HG02588 (cell line): ENCODE results near the gene TM7SF2.

Experiments
- ATAC-seq: cut with Tn5 transposase; IDR thresholded peaks from one replicate; pipeline ENCODE4 v1.9.1; 2021; ENCODE audit warnings: mild to moderate bottlenecking, moderate library complexity; ENCODE audit not compliant: unreplicated experiment

The TM7SF2 gene

DNA sequence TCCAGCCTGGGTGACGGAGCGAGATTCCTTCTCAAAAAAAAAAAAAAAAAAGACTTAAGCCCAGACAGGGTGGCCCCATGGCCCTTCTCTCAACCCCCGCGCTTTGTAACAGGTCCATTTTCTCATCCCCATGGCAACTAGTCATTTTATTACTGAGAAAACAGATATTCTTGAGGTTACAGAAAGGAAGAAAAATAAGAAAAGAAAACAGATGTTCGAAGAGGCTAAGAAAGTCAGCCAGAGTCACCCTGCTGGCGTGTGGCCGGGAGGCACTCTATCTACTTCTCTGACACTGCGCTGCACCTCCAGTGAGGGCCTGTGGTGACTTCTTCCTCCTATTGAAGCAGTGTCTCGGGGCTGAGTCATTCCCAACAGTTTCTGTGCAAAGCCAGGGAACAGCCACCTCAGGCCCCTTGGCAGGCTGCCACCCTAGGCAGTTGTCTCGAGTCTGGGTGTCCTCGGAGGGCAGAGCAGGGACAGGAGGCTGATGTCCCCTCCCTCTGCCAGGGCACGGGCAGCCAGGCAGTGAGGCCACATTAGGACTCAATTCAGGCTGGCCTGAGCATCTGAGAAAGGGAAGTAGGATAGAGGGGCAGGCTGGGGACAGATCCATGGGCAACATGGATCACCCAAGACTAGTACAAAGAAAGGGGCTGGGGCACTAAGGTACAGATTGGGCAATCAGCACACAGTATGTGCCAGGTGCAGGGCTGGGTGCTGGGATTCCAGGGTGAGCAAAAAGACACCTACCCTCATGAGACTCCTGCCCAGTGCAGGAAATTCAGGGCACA, 39.0 kb downstream of the TM7SF2 start:
- ATAC-seq, result no peak

DNA sequence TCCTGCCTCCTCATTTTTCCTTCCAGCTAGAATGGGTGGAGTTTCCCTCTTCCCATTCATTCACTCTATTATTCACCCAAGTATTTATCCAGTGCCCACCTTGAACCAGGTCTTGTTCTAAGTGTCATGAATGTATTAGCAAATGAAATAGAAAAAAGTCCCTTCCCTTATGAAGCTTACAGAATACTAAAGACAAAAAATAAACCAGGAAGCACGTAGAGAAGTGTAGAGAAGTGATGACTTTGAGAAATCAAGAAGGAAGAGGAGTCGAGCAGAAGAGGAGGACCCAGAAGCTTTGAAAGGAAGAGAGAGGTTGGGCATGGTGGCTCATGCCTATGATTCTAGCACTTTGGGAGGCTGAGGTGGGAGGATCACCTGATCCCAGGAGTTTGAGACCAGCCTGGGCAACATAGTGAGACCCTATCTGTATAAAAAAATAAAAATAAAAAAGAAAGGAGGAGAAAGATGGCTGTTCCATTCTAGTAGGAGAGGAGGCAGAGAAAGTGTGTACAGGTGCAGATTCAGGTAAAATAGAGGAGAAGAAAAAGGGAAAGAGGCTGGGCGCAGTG, 39.7 kb downstream of the TM7SF2 start:
- ATAC-seq, result no peak

GRCh38 chr11:65152122-65152521, 40.5 kb downstream of the TM7SF2 start:
- ATAC-seq, result no peak

DNA sequence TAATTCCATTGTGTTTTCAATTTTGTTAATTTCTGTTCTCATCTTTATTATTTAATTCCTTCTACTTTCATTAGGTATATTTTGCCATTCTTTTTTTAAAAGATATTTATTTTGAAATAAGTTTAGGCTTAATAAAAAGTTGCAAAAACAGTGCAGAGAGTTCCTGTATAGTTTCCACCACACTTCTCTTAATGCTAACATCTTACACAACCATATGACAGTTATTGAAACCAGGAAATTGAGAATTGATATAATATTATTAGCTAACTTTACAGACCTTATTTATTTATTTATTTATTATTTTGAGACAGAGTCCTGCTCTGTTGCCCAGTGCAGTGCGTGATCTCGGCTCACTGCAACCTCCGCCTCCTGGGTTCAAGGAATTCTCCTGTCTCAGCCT, 44.6 kb downstream of the TM7SF2 start:
- no peak for ATAC-seq

GRCh38 chr11:65156926-65157325, 45.3 kb downstream of the TM7SF2 start:
- no peak for ATAC-seq

DNA sequence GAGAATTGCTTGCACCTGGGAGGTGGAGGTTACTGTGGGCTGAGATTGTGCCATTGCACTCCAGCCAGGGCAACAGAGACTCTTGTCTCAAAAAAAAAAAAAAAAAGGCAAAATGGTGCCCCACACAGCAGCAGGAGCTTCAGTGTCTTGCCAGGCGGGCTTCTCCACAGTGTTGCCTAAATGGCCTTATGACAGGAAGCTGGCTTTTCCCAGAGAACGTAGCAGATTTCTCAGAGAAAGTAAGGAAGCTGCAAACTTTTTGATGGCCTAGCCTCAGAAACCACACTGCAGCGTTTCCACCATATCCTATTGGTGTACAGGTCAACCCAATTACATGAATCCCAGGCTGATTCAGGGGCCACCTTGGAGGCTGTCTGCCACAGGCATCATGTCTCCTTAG, 45.7 kb downstream of the TM7SF2 start:
- no peak for ATAC-seq

GRCh38 chr11:65159012-65159411, 47.3 kb downstream of the TM7SF2 start:
- ATAC-seq, result no peak

- ATAC-seq, result no peak
These were observed 49.0 kb downstream of the TM7SF2 start for GRCh38 chr11:65160643-65161042.

- ATAC-seq, result no peak
These were observed 52.0 kb downstream of the TM7SF2 start for GRCh38 chr11:65163684-65164083.
